Measurements from ENCODE around the gene KCNQ1.
A peak's percentile ranks its signal among the peaks of the same experiment; 100 is the strongest.

KCNQ1 gene

GRCh38 chr11:2426221-2426620, 18.6 kb upstream of the KCNQ1 start:
- no peak for DNase-seq

- DNase-seq: no peak
Observed at GRCh38 chr11:2426826-2427521, 17.8 kb upstream of the KCNQ1 start.

GRCh38 chr11:2427721-2428321, 17.0 kb upstream of the KCNQ1 start:
- DNase-seq: no peak

GRCh38 chr11:2428322-2428795, 16.4 kb upstream of the KCNQ1 start:
- DNase-seq: peak; percentile 40

- DNase-seq: no peak
Observed at GRCh38 chr11:2431395-2431794, 13.4 kb upstream of the KCNQ1 start.

- no peak for DNase-seq
Observed at GRCh38 chr11:2432171-2432621, 12.6 kb upstream of the KCNQ1 start.

GRCh38 chr11:2432628-2433071, 12.2 kb upstream of the KCNQ1 start:
- no peak for DNase-seq

- DNase-seq: no peak
Observed at GRCh38 chr11:2433106-2433925, 11.5 kb upstream of the KCNQ1 start.

GRCh38 chr11:2434008-2434407, 10.8 kb upstream of the KCNQ1 start:
- DNase-seq: no peak

- no peak for DNase-seq
Observed at GRCh38 chr11:2434506-2435255, 10.1 kb upstream of the KCNQ1 start.

- no peak for DNase-seq
Observed at GRCh38 chr11:2435288-2436012, 9.4 kb upstream of the KCNQ1 start.

GRCh38 chr11:2436013-2436520, 8.7 kb upstream of the KCNQ1 start:
- no peak for DNase-seq

GRCh38 chr11:2436521-2437031, 8.2 kb upstream of the KCNQ1 start:
- no peak for DNase-seq

GRCh38 chr11:2437516-2437915, 7.3 kb upstream of the KCNQ1 start:
- DNase-seq: no peak

- DNase-seq: no peak
Observed at GRCh38 chr11:2439820-2440219, 5.0 kb upstream of the KCNQ1 start.

GRCh38 chr11:2440646-2441045, 4.2 kb upstream of the KCNQ1 start:
- DNase-seq: no peak

GRCh38 chr11:2441171-2441570, 3.6 kb upstream of the KCNQ1 start:
- no peak for DNase-seq

- no peak for DNase-seq
Observed at GRCh38 chr11:2442589-2442988, 2.2 kb upstream of the KCNQ1 start.

GRCh38 chr11:2443406-2443805, 1.4 kb upstream of the KCNQ1 start:
- no peak for DNase-seq

- DNase-seq: no peak
Observed at GRCh38 chr11:2443881-2444820, 657 bp upstream of the KCNQ1 start, which contains the start of gene TRPM5. TSS of gene TRPM5 (minus strand) at chr11:2444514. CDS start at chr11:2423036, 21,478 bp downstream.
